ENCODE results near the gene MICB.

Gene MICB

DNA sequence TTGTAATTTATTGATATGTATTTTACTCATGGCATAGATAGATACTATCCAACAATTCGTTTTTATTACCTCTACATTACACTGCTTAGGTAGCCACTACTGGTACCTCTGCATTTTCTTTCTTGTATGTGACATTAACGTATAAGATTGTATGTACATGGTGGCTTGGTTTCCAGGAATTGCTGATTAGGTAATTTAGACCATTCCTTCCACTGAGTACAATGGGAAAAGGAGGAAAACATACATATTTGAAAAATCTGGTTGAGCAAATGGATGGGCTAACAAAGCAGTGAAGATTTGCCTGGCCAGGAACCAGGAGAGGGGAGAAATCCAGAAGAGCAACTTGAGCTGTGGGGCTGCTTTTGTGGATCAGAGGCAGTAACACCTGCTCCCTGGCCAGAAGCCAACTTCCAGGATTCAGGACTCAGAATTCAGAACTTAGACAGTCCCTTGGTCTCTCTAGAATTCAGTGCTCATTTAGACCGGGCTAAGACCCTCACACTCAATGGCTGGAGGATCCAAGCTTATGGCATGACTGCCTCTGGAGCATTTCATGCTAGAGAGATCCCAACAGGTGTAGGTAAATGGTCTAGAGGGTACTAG, 17.9 kb upstream of the MICB start:
- no peak overlapping the region for H3K4me3 ChIP-seq (ENCODE audit: low read length)
- TF ChIP-seq, protein P1, sequence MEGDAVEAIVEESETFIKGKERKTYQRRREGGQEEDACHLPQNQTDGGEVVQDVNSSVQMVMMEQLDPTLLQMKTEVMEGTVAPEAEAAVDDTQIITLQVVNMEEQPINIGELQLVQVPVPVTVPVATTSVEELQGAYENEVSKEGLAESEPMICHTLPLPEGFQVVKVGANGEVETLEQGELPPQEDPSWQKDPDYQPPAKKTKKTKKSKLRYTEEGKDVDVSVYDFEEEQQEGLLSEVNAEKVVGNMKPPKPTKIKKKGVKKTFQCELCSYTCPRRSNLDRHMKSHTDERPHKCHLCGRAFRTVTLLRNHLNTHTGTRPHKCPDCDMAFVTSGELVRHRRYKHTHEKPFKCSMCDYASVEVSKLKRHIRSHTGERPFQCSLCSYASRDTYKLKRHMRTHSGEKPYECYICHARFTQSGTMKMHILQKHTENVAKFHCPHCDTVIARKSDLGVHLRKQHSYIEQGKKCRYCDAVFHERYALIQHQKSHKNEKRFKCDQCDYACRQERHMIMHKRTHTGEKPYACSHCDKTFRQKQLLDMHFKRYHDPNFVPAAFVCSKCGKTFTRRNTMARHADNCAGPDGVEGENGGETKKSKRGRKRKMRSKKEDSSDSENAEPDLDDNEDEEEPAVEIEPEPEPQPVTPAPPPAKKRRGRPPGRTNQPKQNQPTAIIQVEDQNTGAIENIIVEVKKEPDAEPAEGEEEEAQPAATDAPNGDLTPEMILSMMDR (IDR thresholded peaks at IDR 0.05; ENCODE audit: low read depth, low read length, poor library complexity, severe bottlenecking) = no peak
- TF ChIP-seq EZH2phosphoT487 (IDR thresholded peaks at IDR 0.05; ENCODE audit: borderline replicate concordance, low read length) = no peak
- H3K4me2 ChIP-seq (ENCODE audit: low read length) = no peak overlapping the region
- no peak overlapping the region for H3K27ac ChIP-seq (ENCODE audit: low read depth, low read length)
- peaks cover 25% of the 10 kb centered on the region for H3K4me1 ChIP-seq (ENCODE audit: control insufficient read depth, low read length)
- peaks cover 3% of the 10 kb centered on the region; the same call in 1 of the 2 replicates for H3F3A ChIP-seq (ENCODE audit: control insufficient read depth, insufficient read depth)
- no peaks in the 10 kb centered on the region for H3K9me2 ChIP-seq (replicated peaks; ENCODE audit: control insufficient read depth, low read length)
- H3K36me3 ChIP-seq (ENCODE audit: control insufficient read depth, low read length) = no peaks in the 10 kb centered on the region
- no peaks in the 10 kb centered on the region for H4K20me1 ChIP-seq (ENCODE audit: control insufficient read depth, insufficient read depth, low read depth, low read length)
- no peaks in the 10 kb centered on the region for H3K27me3 ChIP-seq (ENCODE audit: control insufficient read depth, low read length)
- no peaks in the 10 kb centered on the region for H3K79me2 ChIP-seq (ENCODE audit: control insufficient read depth, low read length)
- no peaks in the 10 kb centered on the region for H3K9me3 ChIP-seq (ENCODE audit: control insufficient read depth, insufficient read depth, low read length)

DNA sequence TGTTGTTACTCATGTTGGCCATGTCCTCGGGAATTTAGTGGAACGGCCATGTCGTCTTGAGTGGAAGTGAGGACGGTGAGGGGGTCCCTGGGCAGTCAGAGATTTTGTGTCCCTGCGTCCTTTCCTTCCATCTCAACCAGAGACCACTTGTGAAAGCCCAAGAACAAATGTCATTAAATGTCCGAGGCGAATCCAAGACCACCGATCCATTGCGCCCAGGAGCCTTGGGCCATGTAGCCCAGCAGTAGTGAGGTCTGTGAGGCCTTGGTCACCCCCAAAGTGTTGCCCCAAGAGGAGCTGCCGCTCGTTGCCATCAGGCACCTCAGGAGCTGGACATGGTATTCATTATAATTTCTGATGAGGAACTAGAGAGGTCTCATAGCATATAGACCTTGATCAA, 17.4 kb upstream of the MICB start:
- no peak overlapping the region for H3K27ac ChIP-seq (ENCODE audit: low read depth, low read length)

DNA sequence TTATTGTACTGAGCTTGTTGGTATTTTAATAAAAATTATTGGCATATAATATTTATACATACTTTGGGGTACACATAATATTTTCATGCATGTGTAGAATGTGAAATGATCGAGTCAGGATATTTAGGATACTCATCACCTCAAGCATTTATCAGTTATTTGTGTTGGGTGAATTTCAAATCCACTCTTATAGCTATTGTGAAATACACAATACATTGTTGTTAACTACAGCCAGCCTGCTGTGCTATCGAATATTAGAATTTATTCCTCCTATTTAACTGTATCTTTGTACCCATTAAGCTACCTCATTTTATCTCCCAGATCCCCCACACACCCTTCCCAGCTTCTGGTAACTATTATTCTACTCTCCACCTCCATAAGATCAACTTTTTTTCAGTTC, 14.6 kb upstream of the MICB start:
- Histone ChIP-seq H3K27me3 (ENCODE audit: control insufficient read depth, low read length) (no peaks in the 10 kb centered on the region), H3K36me3 (ENCODE audit: control insufficient read depth, low read length) (no peaks in the 10 kb centered on the region), H3K27ac (ENCODE audit: low read depth, low read length) (no peak overlapping the region), H3K4me3 (ENCODE audit: low read length) (no peak overlapping the region), H3K9me3 (ENCODE audit: control insufficient read depth, insufficient read depth, low read length) (no peaks in the 10 kb centered on the region), H3K4me1 (ENCODE audit: control insufficient read depth, low read length) (peaks cover 19% of the 10 kb centered on the region), H4K20me1 (ENCODE audit: control insufficient read depth, insufficient read depth, low read depth, low read length) (no peaks in the 10 kb centered on the region), H3K4me2 (ENCODE audit: low read length) (no peak overlapping the region), H3K9me2 (replicated peaks; ENCODE audit: control insufficient read depth, low read length) (no peaks in the 10 kb centered on the region), H3K79me2 (ENCODE audit: control insufficient read depth, low read length) (no peaks in the 10 kb centered on the region), H3F3A (ENCODE audit: control insufficient read depth, insufficient read depth) (peaks cover 3% of the 10 kb centered on the region; the same call in 1 of the 2 replicates)
- no peak for TF ChIP-seq EZH2phosphoT487 (IDR thresholded peaks at IDR 0.05; ENCODE audit: borderline replicate concordance, low read length)
- TF ChIP-seq, protein P1 (IDR thresholded peaks at IDR 0.05; ENCODE audit: low read depth, low read length, poor library complexity, severe bottlenecking) = no peak

More for the DNA sequence above, 17.4 kb upstream of the MICB start:
- peaks cover 3% of the 10 kb centered on the region; the same call in 1 of the 2 replicates for H3F3A ChIP-seq (ENCODE audit: control insufficient read depth, insufficient read depth)
- TF ChIP-seq, protein P1 (IDR thresholded peaks at IDR 0.05; ENCODE audit: low read depth, low read length, poor library complexity, severe bottlenecking) = no peak
- no peak for TF ChIP-seq EZH2phosphoT487 (IDR thresholded peaks at IDR 0.05; ENCODE audit: borderline replicate concordance, low read length)
- H3K36me3 ChIP-seq (ENCODE audit: control insufficient read depth, low read length) = no peaks in the 10 kb centered on the region
- H3K4me3 ChIP-seq (ENCODE audit: low read length) = no peak overlapping the region
- H3K27me3 ChIP-seq (ENCODE audit: control insufficient read depth, low read length) = no peaks in the 10 kb centered on the region
- H3K4me2 ChIP-seq (ENCODE audit: low read length) = no peak overlapping the region
- H3K4me1 ChIP-seq (ENCODE audit: control insufficient read depth, low read length) = peaks cover 25% of the 10 kb centered on the region
- H3K9me2 ChIP-seq (replicated peaks; ENCODE audit: control insufficient read depth, low read length) = no peaks in the 10 kb centered on the region
- H3K9me3 ChIP-seq (ENCODE audit: control insufficient read depth, insufficient read depth, low read length) = no peaks in the 10 kb centered on the region
- no peaks in the 10 kb centered on the region for H4K20me1 ChIP-seq (ENCODE audit: control insufficient read depth, insufficient read depth, low read depth, low read length)
- H3K79me2 ChIP-seq (ENCODE audit: control insufficient read depth, low read length) = no peaks in the 10 kb centered on the region

Measured in DOHH2 (cell line).